Small intestine (tissue), 7 donors: ENCODE data around the gene NFKBIB. TPM values are rescaled to one million over a fixed set of nuclear protein-coding genes. Genes with fewer than 3 reads are reported as not detected.

Experiments used
- DNase-seq, 2 donors: peaks; one replicate each; pipeline versions ENCODE4 v3.0.0 to v3.0.0-alpha.2; 2013
- FAIRE-seq: peaks from 2 replicates; lab custom pipeline; 2012; peaks lifted over from hg19 to GRCh38; lab: Jason Lieb, UNC
- H3K27ac ChIP-seq, 3 donors: one replicate each; pipeline ENCODE4 v1.5.1; 2013; ENCODE audit warnings: low read length in 2 of 3, mild to moderate bottlenecking in 2 of 3, control low read depth in 1 of 3, inconsistent platforms in 1 of 3, low read depth in 1 of 3, moderate library complexity in 1 of 3
- H3K27me3 ChIP-seq, 3 donors: one replicate each; pipeline ENCODE4 v1.6.1; 2013; ENCODE audit warnings: low read length in 3 of 3, inconsistent platforms in 1 of 3; ENCODE audit not compliant: control insufficient read depth in 3 of 3, insufficient read depth in 3 of 3
- H3K36me3 ChIP-seq, 3 donors: one replicate each; pipeline ENCODE4 v1.6.1; 2013; ENCODE audit warnings: low read length in 3 of 3, inconsistent platforms in 1 of 3, low read depth in 1 of 3, mild to moderate bottlenecking in 1 of 3, moderate library complexity in 1 of 3; ENCODE audit not compliant: control insufficient read depth in 3 of 3, insufficient read depth in 2 of 3
- H3K4me1 ChIP-seq, 3 donors: one replicate each; pipeline ENCODE4 v1.6.1; 2013; ENCODE audit warnings: low read length in 2 of 3, inconsistent platforms in 1 of 3, low read depth in 1 of 3, mild to moderate bottlenecking in 1 of 3, moderate library complexity in 1 of 3; ENCODE audit not compliant: control insufficient read depth in 3 of 3, insufficient read depth in 2 of 3
- H3K4me3 ChIP-seq, 3 donors: one replicate each; pipeline ENCODE4 v1.5.1; 2013; ENCODE audit warnings: low read length in 3 of 3, control low read depth in 1 of 3, inconsistent platforms in 1 of 3, low read depth in 1 of 3, mild to moderate bottlenecking in 1 of 3, moderate library complexity in 1 of 3
- H3K9me3 ChIP-seq, 2 donors: one replicate each; pipeline ENCODE4 v1.6.1; 2013; ENCODE audit warnings: low read depth in 1 of 2, low read length in 1 of 2; ENCODE audit not compliant: control insufficient read depth in 2 of 2, insufficient read depth in 1 of 2
- WGBS, 3 donors: extraction: QIAGEN DNeasy Blood & Tissue Kit; methylation state at CpG; one replicate each; pipeline ENCODE4 v1.1.7; 2013; 5-methylcytosine and 5-hydroxymethylcytosine counted together
- polyA plus RNA-seq, 4 donors: library from polyadenylated mRNA; stranded (reverse) in 3 of 4; unstranded in 1 of 4; fragments of 200-250 nt in 3 of 4; fragments of 120-200 nt in 1 of 4; gene quantifications; one replicate each; pipeline versions ENCODE4 v1.2.1 to v1.2.3, GENCODE V29; 2013
- donor health status: healthy with polysubstance abuse.
- donor health status: control.
- donor health status: control.
- donor health status: Bipolar disorder and iron deficiency.
- donor health status: healthy.

The NFKBIB gene
- polyA plus RNA-seq, 4 donors = 16.9 to 45.4 (median 43.8) TPM

DNA sequence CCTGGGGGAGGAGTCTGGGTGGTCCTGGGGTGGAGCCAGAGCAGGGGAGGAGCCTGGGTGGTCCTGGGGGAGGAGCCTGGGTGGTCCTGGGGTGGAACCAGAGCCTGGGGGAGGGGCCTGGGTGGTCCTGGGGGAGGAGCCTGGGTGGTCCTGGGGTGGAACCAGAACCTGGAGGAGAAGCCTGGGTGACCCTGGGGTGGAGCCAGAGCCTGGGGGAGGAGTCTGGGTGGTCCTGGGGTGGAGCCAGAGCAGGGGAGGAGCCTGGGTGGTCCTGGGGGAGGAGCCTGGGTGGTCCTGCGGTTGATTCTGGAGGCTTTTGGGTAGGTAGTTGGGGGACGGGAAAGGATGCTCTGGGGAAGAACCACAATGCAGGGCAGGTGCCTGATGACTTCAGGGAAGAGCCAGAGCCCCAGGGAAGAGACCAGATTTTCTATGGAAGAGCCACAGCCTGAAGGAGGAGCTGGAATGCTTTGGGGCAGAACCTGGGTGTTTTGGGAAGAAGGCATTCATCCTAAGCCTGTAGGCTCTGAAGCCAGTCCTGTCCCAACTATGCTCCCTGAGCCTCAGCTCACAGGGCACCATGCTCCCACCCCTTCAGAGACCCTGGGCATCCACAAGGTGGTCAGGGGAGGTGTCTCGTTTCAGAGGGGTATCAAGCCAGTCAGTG is 45.9 kb downstream of the NFKBIB start:
- Histone ChIP-seq H3K4me1 (peaks cover 2 to 6% (median 4%) of the 10 kb centered on the region in 3 donors), H3K4me3 (no peak overlapping the region), H3K27me3 (no peaks in the 10 kb centered on the region), H3K27ac (no peak overlapping the region), H3K36me3 (peaks cover 0 to 70% (median 0%) of the 10 kb centered on the region in 3 donors), H3K9me3 (no peaks in the 10 kb centered on the region)
- FAIRE-seq (no peak), DNase-seq (no peak)
- WGBS, 3 donors = 85 to 87% (median 85%) methylated on average over 3 of the region's 3 CpGs

- peaks cover 0 to 75% (median 0%) of the 10 kb centered on the region in 3 donors for H3K36me3 ChIP-seq
- no peaks in the 10 kb centered on the region for H3K9me3 ChIP-seq
- DNase-seq = no peak
- 76 to 85% (median 77%) methylated on average over 11 of the region's 11 CpGs for WGBS, 3 donors
- no peak overlapping the region for H3K27ac ChIP-seq
- no peak for FAIRE-seq
- no peaks in the 10 kb centered on the region for H3K27me3 ChIP-seq
- H3K4me3 ChIP-seq = no peak overlapping the region
- H3K4me1 ChIP-seq = peaks cover 2 to 6% (median 4%) of the 10 kb centered on the region in 3 donors
Measured at GRCh38 chr19:38946229-38947010, 46.7 kb downstream of the NFKBIB start.

- H3K27me3 ChIP-seq = no peaks in the 10 kb centered on the region
- 9 to 13% (median 12%) methylated on average over 59 to 72 of the region's 72 CpGs for WGBS, 3 donors
- peaks cover 2 to 11% (median 6%) of the 10 kb centered on the region in 3 donors for H3K4me1 ChIP-seq
- FAIRE-seq (no peak), DNase-seq (peak; percentile 78 to 90)
- H3K27ac ChIP-seq = no peak overlapping the region
- peak overlapping the region in 1 of 3 donors; percentile 18 for H3K4me3 ChIP-seq
- H3K36me3 ChIP-seq = peaks cover 0 to 67% (median 0%) of the 10 kb centered on the region in 3 donors
- H3K9me3 ChIP-seq = no peaks in the 10 kb centered on the region
Measured at GRCh38 chr19:38949580-38950367, 50.0 kb downstream of the NFKBIB start.

- DNase-seq = no peak
- H3K9me3 ChIP-seq = no peaks in the 10 kb centered on the region
- H3K27ac ChIP-seq = no peak overlapping the region
- peaks cover 2 to 11% (median 6%) of the 10 kb centered on the region in 3 donors for H3K4me1 ChIP-seq
- no peak for FAIRE-seq
- peaks cover 0 to 57% (median 0%) of the 10 kb centered on the region in 3 donors for H3K36me3 ChIP-seq
- no peaks in the 10 kb centered on the region for H3K27me3 ChIP-seq
- no peak overlapping the region for H3K4me3 ChIP-seq
- 71 to 90% (median 80%) methylated on average over 3 of the region's 3 CpGs for WGBS, 3 donors
Measured at GRCh38 chr19:38951187-38951586, 51.4 kb downstream of the NFKBIB start.

- Histone ChIP-seq H3K4me1 (peaks cover 2 to 11% (median 6%) of the 10 kb centered on the region in 3 donors), H3K4me3 (no peak overlapping the region), H3K27me3 (no peaks in the 10 kb centered on the region), H3K27ac (no peak overlapping the region), H3K9me3 (no peaks in the 10 kb centered on the region), H3K36me3 (peaks cover 0 to 51% (median 0%) of the 10 kb centered on the region in 3 donors)
- DNase-seq = peak; percentile 50 to 80
- no peak for FAIRE-seq
- WGBS, 3 donors = 28 to 62% (median 37%) methylated on average over 13 of the region's 13 CpGs
Measured at GRCh38 chr19:38952395-38953165, 52.8 kb downstream of the NFKBIB start.

- FAIRE-seq = no peak
- H3K27ac ChIP-seq = no peak overlapping the region
- no peaks in the 10 kb centered on the region for H3K27me3 ChIP-seq
- H3K4me1 ChIP-seq = peaks cover 2 to 11% (median 6%) of the 10 kb centered on the region in 3 donors
- no peak for DNase-seq
- no peaks in the 10 kb centered on the region for H3K9me3 ChIP-seq
- 63 to 69% (median 68%) methylated on average over 4 of the region's 4 CpGs for WGBS, 3 donors
- H3K36me3 ChIP-seq = peaks cover 0 to 45% (median 0%) of the 10 kb centered on the region in 3 donors
- H3K4me3 ChIP-seq = no peak overlapping the region
Measured at GRCh38 chr19:38953677-38954076, 53.9 kb downstream of the NFKBIB start.

DNA sequence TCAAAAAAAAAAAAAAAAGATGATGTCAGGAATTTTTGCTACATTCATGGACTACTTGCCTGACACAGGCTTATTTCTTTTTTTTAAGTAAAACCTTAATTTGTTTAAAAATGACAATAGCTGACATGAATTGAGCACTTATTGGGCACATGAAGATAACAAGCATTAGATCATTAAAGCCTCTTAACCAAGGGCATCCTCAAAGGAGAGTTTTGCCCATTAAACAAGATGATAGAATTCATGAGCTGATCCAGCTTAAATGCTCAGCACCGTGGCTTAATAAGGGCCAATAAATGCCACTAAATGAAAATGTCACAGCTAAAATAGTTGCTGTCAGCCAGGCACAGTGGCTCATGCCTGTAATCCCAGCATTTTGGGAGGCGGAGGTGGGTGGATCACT is 56.5 kb downstream of the NFKBIB start:
- DNase-seq (no peak), FAIRE-seq (no peak)
- Histone ChIP-seq H3K27ac (no peak overlapping the region), H3K9me3 (no peaks in the 10 kb centered on the region), H3K4me3 (no peak overlapping the region), H3K36me3 (peaks cover 0 to 40% (median 0%) of the 10 kb centered on the region in 3 donors), H3K4me1 (peaks cover 0 to 7% (median 0%) of the 10 kb centered on the region in 3 donors), H3K27me3 (no peaks in the 10 kb centered on the region)
- WGBS, 3 donors = 79 to 83% (median 83%) methylated on average over 2 of the region's 2 CpGs
